ENCODE data around the gene RNF220.

- TF ChIP-seq CTCF (IDR thresholded peaks at IDR 0.05) (no peak), POLR2A (IDR thresholded peaks at IDR 0.05) (no peak), POLR2AphosphoS5 (IDR thresholded peaks at IDR 0.05; ENCODE audit: insufficient read depth in 1 of 2, low read depth in 1 of 2) (no peak)
Measured at GRCh38 chr1:44617703-44618029, 212.6 kb downstream of the RNF220 start.
